ENCODE results near the gene BHLHA9.
A peak's percentile ranks its signal among the peaks of the same experiment; 100 is the strongest.
"Not testable (repeated sequence)": the region's sequence is repeated elsewhere in the genome, so short reads cannot be mapped to it uniquely, and the experiment has no call there.

The BHLHA9 gene

DNA sequence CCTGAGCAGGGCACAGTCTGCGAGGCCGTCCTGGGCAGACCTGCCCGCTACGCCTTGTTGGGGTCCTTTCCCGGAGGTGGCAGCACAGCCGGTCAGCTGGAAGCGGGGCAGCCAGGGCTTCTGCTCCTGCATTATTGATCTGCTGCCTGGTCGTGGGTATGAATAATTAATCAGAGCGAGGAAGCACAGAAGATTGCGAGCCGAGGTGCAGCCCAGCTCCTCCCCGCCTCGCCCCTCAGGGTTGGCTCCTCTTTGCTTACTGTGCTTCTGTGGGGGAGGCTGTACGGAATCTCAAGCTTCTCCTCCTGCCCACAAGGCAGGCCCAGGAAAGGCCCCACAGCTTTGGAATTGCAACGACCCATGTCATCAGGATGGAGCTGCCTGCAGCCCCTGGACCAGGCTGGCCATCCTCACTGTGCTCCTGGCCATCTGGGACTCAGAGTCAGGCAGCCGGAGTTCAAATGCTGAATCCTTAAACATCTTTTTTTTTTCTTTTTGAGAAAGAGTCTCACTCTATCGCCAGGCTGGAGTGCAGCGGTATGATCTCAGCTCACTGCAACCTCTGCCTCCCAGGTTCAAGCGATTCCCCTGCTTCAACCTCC lies 34.8 kb downstream of the BHLHA9 start:
- POLR2A ChIA-PET: no interaction called here
- TF ChIP-seq ELF4 (IDR thresholded peaks at IDR 0.05): no peak
- TF ChIP-seq FOXA1 (IDR thresholded peaks at IDR 0.05): no peak
- TF ChIP-seq, protein P1, sequence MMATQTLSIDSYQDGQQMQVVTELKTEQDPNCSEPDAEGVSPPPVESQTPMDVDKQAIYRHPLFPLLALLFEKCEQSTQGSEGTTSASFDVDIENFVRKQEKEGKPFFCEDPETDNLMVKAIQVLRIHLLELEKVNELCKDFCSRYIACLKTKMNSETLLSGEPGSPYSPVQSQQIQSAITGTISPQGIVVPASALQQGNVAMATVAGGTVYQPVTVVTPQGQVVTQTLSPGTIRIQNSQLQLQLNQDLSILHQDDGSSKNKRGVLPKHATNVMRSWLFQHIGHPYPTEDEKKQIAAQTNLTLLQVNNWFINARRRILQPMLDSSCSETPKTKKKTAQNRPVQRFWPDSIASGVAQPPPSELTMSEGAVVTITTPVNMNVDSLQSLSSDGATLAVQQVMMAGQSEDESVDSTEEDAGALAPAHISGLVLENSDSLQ (IDR thresholded peaks at IDR 0.05): no peak
- TF ChIP-seq HDGF (IDR thresholded peaks at IDR 0.05; ENCODE audit: borderline replicate concordance): no peak
- TF ChIP-seq NFRKB (IDR thresholded peaks at IDR 0.05): no peak
- no peak for TF ChIP-seq LEF1 (IDR thresholded peaks at IDR 0.05; ENCODE audit: borderline replicate concordance)
- TF ChIP-seq TARDBP (IDR thresholded peaks at IDR 0.05): no peak
- no peak for TF ChIP-seq BHLHE40 (IDR thresholded peaks at IDR 0.05; ENCODE audit: borderline replicate concordance)
- TF ChIP-seq FOXM1 (IDR thresholded peaks at IDR 0.05; ENCODE audit: borderline replicate concordance): no peak
- TF ChIP-seq CTBP1 (IDR thresholded peaks at IDR 0.05; ENCODE audit: borderline replicate concordance): no peak
- TF ChIP-seq ZNF384 (IDR thresholded peaks at IDR 0.05): no peak
- TF ChIP-seq FOXK2 (IDR thresholded peaks at IDR 0.05): no peak
- no peak for TF ChIP-seq SUZ12 (IDR thresholded peaks at IDR 0.05)
- no peak for TF ChIP-seq ARNT (IDR thresholded peaks at IDR 0.05)
- no peak for DNase-seq (ENCODE audit: extremely low spot score)
- CTCF ChIA-PET: no interaction called here

DNA sequence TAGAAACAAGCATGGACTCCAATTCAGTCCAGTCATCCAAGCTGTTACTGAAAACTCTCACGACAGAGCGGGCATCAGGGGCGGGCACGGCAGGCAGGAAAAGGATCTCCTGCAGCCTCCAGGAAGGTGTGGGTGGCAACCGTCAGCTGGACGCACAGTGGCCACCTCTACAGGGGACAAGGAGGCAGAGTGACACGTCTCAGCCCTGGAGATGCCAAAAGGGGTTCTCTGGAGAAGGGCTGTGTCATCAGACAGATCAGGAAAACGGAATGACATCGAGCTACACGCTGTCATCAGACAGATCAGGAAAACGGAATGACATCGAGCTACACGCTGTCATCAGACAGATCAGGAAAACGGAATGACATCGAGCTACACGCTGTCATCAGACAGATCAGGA lies 37.6 kb downstream of the BHLHA9 start:
- DNase-seq (ENCODE audit: extremely low spot score); POLR2A ChIA-PET; CTCF ChIA-PET: not testable (repeated sequence)

DNA sequence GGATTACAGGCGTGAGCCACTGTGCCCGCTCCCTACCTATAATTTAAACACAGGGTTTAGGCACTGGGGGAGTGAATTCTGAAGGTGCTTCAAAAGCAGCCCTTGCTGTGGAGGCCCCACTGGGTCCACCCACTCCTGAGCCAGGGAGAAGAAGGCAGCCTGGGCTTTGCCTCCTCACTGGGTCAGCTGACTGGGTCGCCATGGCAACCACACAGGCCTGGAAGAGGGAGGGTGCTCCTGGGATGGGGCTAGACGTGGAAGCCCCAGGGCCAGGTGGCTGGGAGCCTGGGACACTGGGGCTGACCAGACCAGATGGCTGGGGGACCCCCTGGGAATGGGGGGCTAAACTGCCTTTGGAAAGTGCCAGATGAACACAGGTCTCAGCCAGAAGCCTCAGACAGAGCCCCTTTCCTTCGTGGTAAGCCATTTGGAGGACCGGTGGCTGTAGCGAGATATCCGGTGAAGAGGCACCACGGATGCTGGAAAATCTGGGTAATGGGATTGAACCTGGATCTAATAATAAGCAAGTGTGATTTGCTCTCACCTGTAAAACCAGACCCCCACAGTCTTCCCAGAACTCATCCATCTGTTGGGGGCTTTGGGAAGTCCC lies 42.1 kb downstream of the BHLHA9 start:
- ChIA-PET POLR2A (no interaction called here), CTCF (no interaction called here)
- DNase-seq (ENCODE audit: extremely low spot score): peak; percentile 61
- TF ChIP-seq BHLHE40 (IDR thresholded peaks at IDR 0.05; ENCODE audit: borderline replicate concordance) (no peak), ELF4 (IDR thresholded peaks at IDR 0.05) (no peak), ARNT (IDR thresholded peaks at IDR 0.05) (no peak), SUZ12 (IDR thresholded peaks at IDR 0.05) (no peak), L3MBTL2 (conservative IDR thresholded peaks at IDR 0.05) (no peak), SP1 (IDR thresholded peaks at IDR 0.05) (no peak), FOXM1 (IDR thresholded peaks at IDR 0.05; ENCODE audit: borderline replicate concordance) (no peak), FOXK2 (IDR thresholded peaks at IDR 0.05) (no peak), CTBP1 (IDR thresholded peaks at IDR 0.05; ENCODE audit: borderline replicate concordance) (no peak), LEF1 (IDR thresholded peaks at IDR 0.05; ENCODE audit: borderline replicate concordance) (no peak)
- TF ChIP-seq, protein P1 (IDR thresholded peaks at IDR 0.05): no peak

DNA sequence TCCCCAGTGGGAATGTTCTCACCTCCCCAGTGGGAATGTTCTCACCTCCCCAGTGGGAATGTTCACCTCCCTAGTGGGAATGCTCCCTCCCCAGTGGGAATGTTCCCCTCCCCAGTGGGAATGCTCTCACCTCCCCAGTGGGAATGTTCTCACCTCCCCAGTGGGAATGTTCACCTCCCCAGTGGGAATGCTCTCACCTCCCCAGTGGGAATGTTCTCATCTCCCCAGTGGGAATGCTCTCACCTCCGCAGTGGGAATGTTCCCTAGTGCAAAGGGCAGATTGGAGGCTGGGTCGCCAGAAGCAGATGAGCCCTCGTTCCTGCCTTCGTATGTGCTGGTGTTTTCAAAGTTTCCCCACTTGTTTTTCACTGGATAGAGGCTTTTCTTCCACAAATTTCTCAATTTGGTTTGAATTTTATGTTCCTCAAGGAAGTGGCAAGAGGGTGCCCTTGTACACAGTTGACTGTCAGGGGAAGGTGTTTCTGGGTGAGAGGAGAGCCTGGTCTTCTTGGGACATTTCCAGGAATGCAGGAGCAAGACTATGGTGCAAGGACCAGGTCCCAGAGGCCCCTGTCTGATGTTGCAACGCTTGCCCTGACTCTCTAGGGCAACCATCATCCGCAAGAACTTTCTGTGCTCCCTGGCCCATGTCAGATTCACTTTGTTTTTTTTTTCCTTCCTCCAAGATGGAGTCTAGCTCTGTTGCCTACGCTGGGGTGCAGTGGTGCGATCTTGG lies 43.2 kb downstream of the BHLHA9 start:
- POLR2A ChIA-PET: no interaction called here
- no peak for DNase-seq (ENCODE audit: extremely low spot score)
- CTCF ChIA-PET: no interaction called here
- TF ChIP-seq FOXA1 (IDR thresholded peaks at IDR 0.05) (no peak), TARDBP (IDR thresholded peaks at IDR 0.05) (no peak), ELF4 (IDR thresholded peaks at IDR 0.05) (no peak), SUZ12 (IDR thresholded peaks at IDR 0.05) (no peak), L3MBTL2 (conservative IDR thresholded peaks at IDR 0.05) (no peak), FOXK2 (IDR thresholded peaks at IDR 0.05) (no peak), LEF1 (IDR thresholded peaks at IDR 0.05; ENCODE audit: borderline replicate concordance) (no peak), BHLHE40 (IDR thresholded peaks at IDR 0.05; ENCODE audit: borderline replicate concordance) (no peak), NFRKB (IDR thresholded peaks at IDR 0.05) (no peak), SP1 (IDR thresholded peaks at IDR 0.05) (no peak), ZNF384 (IDR thresholded peaks at IDR 0.05) (no peak), HDGF (IDR thresholded peaks at IDR 0.05; ENCODE audit: borderline replicate concordance) (no peak), FOXM1 (IDR thresholded peaks at IDR 0.05; ENCODE audit: borderline replicate concordance) (no peak), ARNT (IDR thresholded peaks at IDR 0.05) (no peak)
- TF ChIP-seq, protein P1 (IDR thresholded peaks at IDR 0.05): no peak

DNA sequence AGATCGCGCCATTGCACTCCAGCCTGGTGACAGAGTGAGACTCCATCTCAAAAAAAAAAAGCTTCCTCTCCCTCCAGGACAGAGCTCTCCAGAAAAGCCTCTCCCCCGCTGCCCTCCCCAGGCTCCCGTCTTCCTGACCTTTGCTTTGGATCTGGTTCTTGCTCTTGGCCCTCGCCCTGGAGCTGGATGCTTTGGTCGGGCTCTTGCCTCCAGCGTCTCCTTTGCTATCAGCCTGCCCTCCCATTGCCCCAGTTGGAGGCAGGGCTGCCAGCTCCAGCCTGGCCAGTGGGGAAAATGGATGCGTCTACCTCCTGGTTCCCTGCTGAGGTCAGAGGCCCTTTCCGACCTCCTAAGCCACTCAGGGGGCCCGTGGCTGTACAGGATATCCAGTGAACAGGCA lies 45.2 kb downstream of the BHLHA9 start:
- TF ChIP-seq L3MBTL2 (conservative IDR thresholded peaks at IDR 0.05) (no peak), LEF1 (IDR thresholded peaks at IDR 0.05; ENCODE audit: borderline replicate concordance) (no peak), TARDBP (IDR thresholded peaks at IDR 0.05) (no peak), SUZ12 (IDR thresholded peaks at IDR 0.05) (no peak), ZNF384 (IDR thresholded peaks at IDR 0.05) (no peak), HDGF (IDR thresholded peaks at IDR 0.05; ENCODE audit: borderline replicate concordance) (no peak), SP1 (IDR thresholded peaks at IDR 0.05) (no peak), CTBP1 (IDR thresholded peaks at IDR 0.05; ENCODE audit: borderline replicate concordance) (no peak)
- CTCF ChIA-PET: interaction anchor here (1.6 kb wide), 1 partner anchor 17 kb away, joined by 6 read pairs; no protein-coding TSS in a partner anchor

DNA sequence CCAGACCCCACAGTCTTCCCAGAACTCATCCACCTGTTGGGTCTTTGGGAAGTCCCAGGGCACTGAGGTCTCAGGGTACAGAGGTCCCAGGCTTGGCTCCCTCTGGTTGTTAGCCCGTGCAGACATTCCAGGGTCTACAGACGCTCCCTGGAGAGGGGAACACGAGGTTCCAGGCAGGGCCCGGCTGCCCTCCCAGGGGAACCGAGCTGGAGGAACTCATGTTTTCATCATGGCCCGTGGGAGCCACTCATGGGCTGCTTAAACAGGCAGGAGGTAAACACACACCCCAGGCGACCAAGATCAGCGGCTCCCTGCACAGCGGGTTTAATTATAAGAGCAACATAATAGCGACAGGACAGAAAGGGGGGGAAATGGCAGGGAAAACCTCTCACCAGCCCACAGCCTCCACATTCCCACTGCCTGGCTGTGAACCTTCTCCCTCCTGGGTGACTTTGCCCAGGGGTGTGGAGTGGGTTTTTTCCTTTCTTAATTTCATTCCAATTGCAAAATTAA lies 45.7 kb downstream of the BHLHA9 start:
- ChIA-PET CTCF (interaction anchor here (0.6 to 1.6 kb wide), 2 partner anchors 17 to 929 kb away, joined by 3 to 6 read pairs; no protein-coding TSS in a partner anchor), POLR2A (no interaction called here)
- DNase-seq (ENCODE audit: extremely low spot score): peak; percentile 72
- no peak for TF ChIP-seq SP1 (IDR thresholded peaks at IDR 0.05)
- TF ChIP-seq, protein P1 (IDR thresholded peaks at IDR 0.05): peak; percentile 19; the same call in 1 of the 2 replicates
- peak; percentile 61 for TF ChIP-seq L3MBTL2 (conservative IDR thresholded peaks at IDR 0.05)
- peak; percentile 84; the same call in 1 of the 2 replicates for TF ChIP-seq CTBP1 (IDR thresholded peaks at IDR 0.05; ENCODE audit: borderline replicate concordance)
- no peak for TF ChIP-seq NFRKB (IDR thresholded peaks at IDR 0.05)

More for the DNA sequence above, 45.2 kb downstream of the BHLHA9 start:
- POLR2A ChIA-PET: no interaction called here
- no peak for DNase-seq (ENCODE audit: extremely low spot score)
